Daoy (cell line): ENCODE results near the gene ASCL1. TPM values are rescaled to one million over a fixed set of nuclear protein-coding genes. Genes with fewer than 3 reads are reported as not detected.

Source experiments
- DNase-seq: peaks from one replicate; pipeline ENCODE4 v3.0.0-alpha.2; 2015; ENCODE audit warnings: low read depth
- total RNA-seq: library from RNA; depleted of rRNA; stranded (reverse); fragments of >200 nt; shearing (Covaris generic); gene quantifications from 2 replicates; pipeline ENCODE4 v1.2.3, GENCODE V29; 2014; rRNA removed

Gene ASCL1
- 0.06 TPM in 1 of 2 replicates, not detected in the other for total RNA-seq

- peak; percentile 38 for DNase-seq
These were observed at the start of gene ASCL1 for GRCh38 chr12:102957339-102958050. TSS of gene ASCL1 (plus strand) at chr12:102957674. CDS start at chr12:102958245, 571 bp downstream.

DNA sequence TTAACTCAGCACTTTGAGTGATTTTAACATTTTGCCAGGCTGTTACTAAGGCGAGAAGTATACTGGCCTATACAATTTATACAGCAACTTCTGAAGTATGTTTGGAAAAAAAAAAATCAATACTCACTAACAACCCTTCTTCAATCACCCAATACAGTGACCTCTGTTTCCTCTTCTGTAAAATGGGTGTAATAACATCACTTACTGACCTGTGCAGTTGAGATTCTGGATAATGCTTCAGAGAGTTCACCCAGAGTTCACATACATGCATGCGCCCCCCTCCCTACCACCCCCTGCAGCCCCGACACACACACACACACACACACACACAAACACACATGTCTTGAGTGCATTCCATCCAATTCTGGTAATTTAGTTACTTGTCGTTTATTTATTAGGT is 49.6 kb upstream of the ASCL1 start:
- no peak for DNase-seq

GRCh38 chr12:102910137-102910536 is 47.3 kb upstream of the ASCL1 start:
- DNase-seq: no peak

DNA sequence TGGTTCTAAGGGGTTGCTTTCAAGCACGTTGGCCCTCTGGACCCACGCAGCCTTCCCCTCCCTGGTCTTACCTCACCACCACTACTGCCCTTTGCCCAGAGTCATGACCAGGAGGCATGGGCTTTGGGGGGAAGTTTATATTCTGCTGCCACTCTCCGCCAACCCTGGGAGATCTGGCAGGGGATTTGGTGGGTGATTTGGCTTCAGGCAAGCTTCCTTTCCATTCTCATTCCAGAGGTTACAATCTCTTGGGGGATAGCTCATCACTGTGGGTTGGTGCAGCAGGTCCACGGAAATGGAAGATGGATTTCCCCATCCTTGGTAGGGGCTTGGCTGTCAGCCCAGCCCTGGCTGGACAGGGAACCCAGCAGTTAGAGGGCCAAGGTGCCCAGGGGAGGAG is 46.7 kb upstream of the ASCL1 start:
- DNase-seq: no peak

GRCh38 chr12:102911320-102911719 is 46.2 kb upstream of the ASCL1 start:
- DNase-seq: no peak

DNA sequence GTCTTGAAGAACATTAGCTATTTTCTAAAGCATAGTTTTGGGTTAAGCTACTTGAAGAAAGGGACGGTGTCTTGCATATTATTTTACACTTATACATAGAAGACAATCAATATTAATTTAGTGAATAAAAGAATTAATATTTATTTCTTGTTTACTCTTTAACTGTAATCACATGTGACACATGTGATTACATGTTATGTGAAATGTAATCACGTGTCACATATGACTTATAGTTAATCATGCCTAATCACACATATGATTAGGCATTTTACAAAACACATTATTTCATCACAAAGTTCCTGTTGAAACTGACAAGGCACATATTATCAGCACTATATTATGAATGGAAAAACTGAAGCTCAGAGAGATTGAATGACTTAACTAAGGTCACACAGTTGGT is 45.2 kb upstream of the ASCL1 start:
- no peak for DNase-seq

DNA sequence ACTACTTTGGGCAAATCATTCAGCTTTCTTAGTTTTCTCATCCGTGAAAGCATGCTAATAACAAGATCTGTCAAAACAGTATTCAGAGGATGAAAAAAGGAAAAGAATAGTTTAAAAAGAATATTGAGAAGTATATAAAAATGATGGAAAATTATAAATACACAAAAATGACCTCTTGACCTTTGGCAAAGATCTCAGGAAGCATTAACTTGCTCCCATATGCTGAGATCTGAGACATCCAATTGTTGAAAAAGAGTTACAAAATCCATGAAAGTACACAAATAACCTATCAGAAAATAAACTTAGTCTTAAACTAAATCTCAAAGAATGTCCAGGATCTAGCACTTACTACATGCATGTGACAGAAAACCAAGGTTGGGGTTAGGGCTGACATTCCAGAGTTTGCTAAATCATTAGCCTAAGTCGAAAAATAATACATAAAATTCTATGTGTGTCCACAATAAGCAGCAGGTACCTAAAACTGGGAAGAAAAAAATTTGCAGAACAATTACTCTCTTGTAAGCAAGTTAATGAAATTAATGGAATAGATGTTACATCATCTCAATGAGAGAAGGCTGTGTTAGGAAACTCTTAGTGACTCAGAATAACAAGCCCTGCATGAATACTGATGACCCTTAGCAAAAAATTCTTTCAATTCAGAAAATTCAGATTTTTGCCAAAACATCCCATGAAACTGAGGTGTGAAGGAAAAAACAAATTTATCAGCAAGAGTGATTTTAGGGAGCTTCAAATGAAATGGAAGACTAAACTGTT is 43.8 kb upstream of the ASCL1 start:
- DNase-seq: no peak

DNA sequence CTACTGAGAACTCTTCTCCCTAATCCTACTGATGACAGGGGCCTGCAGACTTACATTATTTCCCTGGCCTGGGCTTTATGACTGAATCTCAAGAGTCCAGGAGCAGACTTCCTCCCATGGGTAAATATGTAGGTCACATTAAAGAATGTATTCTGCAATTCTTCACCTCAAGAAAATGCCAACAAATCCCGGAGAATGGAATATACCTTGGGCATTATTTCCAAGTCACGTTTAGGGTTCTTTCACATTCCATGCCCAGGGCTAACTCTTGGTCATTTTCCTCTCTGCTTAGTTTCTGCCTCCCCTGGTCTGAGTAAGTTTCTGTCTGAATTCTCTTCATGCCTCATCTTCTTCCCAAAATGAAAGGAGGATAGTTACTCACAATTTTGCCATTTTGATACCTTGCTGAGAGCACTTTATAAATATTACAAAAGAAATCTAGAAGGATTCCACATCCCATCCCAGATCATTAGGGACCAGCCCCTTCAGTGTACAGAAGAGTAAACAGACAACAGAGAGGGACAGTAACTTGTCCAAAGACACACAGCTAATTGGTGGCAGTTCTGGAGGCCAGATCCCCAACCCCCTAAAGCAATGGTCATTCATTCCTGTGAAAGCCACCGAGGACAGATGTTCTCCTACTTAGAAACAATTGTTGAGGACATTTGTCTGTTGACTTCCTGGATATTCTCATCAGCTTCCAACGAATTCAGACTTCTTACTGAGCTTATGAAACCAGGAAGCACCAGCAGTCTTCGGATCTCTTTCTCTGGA is 41.0 kb upstream of the ASCL1 start:
- no peak for DNase-seq

DNA sequence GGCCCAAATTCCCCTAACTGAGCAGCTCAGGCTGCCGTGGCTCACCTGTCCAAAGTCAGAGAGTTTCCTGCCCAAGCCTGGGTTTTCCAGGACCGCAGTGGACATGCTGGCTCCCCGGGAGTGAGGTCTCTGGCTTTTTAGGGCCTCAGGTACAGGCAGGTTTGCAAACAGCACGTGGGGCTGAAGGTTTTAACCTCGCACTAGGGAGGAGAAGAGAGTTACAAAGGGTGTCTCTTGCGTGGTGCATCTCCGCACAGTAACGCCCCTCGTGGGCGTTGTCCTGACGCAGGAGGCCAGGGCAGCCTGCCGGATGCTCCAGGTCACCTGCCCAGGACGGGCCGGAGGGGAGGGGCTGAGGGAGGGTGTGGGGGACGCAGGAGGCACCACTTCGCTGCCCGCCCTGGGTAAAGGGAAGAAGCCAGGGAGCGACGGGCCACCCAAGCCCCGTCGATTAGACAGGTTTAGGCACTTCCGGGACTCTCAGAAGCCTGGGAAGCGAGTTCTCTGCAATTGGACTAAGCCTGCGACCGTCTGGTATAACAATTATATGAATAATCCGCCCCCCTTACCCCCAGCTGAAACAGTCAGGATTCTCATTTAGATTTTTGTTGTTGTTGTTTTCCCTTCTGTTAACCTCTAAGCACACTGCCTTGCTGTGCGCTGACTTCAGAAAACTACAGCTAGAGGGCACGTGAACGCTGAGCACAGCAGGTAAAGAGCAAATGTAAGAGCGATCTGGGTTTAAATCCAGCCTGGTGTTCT is 40.3 kb upstream of the ASCL1 start, which contains the start of gene PAH:
Gene PAH, minus strand, starts transcription at position 219 of the 762 bp plus-strand sequence. Its CDS starts 114 bp downstream, at position 105.
- DNase-seq: peak; percentile 6

- no peak for DNase-seq
These were observed 38.6 kb upstream of the ASCL1 start for GRCh38 chr12:102918840-102919239.

DNA sequence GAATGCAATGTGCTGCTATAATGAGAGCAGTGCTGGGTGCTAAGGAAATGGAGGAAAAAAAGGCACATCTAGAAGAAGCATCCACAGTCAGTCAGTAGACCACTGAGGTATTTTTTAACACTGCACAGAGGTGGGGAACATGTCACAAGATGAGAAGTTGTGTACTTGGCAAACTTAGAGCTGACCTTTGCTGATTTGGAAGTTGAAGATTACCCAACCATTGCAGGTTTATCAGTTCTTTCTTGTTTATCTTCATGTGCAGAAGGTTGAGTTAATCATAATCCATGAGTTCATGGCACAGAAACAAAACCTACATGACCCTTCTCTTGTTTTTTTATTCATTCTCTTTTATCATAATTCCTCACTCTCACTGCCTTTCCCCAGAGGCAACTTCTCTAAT is 37.2 kb upstream of the ASCL1 start:
- no peak for DNase-seq

DNA sequence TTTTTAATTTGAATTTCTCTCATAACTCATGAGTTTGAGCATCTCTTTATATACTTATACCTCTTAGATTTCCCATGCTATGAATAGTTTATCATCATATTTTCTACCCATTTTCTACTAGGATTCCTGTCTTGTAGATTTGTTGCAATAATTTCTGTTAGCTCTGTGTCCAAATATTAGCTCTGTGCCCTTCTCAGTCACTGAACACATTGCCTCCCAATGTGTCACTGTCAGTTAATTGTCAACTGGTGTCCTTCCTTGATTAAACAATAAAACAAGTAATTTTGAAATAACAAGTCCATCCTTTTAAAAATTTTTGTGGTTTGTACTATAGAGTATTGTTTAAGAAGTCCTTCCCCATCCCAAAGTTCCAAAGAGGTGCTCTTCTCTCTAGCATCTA is 36.2 kb upstream of the ASCL1 start:
- no peak for DNase-seq

DNA sequence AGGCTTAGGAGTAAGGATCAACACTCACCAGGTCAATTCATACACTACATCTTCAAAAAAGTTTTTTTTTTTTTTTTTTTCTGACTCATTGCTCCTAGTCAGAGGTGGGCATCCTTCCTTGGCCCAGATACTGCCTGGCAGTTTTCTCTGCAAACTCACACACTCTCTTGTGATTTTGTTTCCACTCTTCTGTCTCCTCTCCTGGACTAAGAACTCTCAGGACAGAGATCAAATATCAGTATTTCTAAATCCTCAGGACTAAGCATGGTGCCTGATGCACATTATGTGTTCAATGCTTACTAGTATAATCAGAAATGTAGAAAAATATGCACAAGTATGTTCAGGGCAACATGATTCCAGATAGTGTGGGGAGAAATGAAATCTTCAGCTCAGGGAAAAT is 30.3 kb upstream of the ASCL1 start:
- no peak for DNase-seq

DNA sequence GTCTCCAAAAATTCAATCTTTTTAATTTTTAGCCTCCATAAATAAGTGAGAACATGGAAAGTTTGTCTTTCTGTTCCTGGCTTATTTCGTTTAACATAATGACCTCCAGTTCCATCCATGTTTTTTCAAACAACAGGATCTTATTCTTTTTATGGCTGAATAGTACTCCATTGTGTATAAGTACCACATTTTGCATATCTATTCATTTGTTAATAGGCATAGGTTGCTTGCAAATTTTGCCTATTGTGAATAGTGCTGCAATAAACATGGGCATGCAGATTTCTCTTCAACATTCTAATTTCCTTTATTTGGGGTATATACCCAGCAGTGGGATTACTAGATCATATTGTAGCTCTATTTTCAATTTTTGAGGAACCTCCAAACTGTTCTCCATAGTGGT is 24.3 kb upstream of the ASCL1 start:
- no peak for DNase-seq

- no peak for DNase-seq
These were observed 18.4 kb upstream of the ASCL1 start for GRCh38 chr12:102939059-102939458.

DNA sequence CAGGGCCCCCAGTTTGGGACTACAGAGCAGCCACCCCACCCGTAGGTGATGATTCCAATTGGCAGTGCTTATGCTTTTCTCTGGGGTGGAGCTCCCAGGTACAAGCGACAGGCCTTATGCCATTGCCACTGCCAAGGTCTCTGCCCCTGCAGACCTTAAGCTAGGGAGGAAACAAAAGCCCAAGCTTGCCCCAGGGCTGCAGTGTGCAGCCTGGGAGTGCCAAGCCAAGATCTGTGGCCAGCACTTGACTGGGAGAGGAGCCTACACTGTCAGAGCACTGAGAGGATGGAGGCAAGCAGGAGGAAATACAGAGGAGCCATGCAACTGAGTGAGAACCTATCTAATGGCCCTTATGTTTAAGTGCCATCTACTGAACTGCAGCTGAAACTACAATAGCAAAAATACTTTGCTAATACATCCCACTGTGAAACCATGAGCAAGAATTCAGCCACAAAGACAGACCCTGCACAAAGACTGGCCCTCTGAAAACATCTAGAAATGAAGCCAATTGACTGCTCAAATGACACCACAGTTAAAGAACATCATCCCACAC is 17.7 kb upstream of the ASCL1 start:
- DNase-seq: no peak

DNA sequence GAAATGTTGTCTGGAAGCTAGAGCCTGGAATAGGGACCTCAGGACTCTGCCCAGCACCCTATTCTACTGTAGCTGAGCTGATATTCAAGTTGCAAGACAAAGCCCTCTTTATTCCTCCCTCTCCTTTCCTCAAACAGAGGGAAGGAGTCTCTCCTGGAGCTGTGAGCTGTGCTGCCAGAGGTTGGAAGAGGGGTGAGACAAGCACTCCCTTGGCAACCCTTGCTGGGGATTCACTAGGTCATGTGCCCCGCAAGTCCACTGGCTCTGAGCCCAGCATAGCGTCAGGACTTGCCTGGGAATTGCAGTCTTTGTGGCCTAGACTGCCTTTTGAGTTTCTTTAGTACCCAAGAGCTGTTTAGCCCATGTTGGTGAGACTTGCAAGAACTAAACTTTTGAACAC is 11.4 kb upstream of the ASCL1 start:
- DNase-seq: no peak

GRCh38 chr12:102948941-102949352 is 8.5 kb upstream of the ASCL1 start:
- peak; percentile 52 for DNase-seq

- DNase-seq: peak; percentile 34
These were observed 7.1 kb upstream of the ASCL1 start for GRCh38 chr12:102950107-102950949.

DNA sequence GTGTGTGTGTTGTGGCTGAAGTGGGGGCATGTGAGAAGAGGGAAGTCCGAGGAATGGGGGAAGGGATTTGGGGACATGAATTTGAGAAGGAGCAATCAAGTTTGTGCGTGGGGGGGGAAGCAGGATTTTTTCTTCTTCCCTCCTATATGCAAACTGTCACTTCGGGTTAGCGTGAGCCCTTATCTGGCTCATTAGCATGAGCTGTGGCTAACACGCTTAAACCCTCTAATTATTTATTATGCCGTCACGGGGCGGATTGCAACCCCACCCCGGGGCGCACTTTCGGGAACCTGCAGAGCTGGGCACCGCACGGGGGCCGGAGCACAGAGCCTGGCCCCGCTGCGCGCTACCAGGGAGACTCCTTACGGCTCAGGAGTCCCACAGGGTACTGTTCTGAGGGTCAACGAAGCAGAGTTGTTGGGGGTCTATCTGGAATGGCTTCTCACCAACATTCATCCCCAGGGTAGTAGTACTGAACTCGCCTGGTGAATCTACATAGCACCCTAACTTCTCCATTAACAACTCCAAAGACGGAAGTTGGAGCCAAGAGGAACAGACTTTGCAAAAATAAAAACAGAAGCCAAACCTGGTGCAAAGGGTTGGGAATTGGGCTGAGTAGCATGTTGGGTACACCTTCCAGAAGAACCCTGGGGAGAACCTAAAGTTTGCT is 6.4 kb upstream of the ASCL1 start:
- no peak for DNase-seq
